Measurements from ENCODE around the gene JAKMIP1. TPM values are rescaled to one million over a fixed set of nuclear protein-coding genes. Genes with fewer than 3 reads are reported as not detected.

The JAKMIP1 gene
- total and polyA plus RNA-seq, 2 of the 13 experiments (the other 11 are each of a cell fraction or from before 2014, with no cell fraction given), result not detected

DNA sequence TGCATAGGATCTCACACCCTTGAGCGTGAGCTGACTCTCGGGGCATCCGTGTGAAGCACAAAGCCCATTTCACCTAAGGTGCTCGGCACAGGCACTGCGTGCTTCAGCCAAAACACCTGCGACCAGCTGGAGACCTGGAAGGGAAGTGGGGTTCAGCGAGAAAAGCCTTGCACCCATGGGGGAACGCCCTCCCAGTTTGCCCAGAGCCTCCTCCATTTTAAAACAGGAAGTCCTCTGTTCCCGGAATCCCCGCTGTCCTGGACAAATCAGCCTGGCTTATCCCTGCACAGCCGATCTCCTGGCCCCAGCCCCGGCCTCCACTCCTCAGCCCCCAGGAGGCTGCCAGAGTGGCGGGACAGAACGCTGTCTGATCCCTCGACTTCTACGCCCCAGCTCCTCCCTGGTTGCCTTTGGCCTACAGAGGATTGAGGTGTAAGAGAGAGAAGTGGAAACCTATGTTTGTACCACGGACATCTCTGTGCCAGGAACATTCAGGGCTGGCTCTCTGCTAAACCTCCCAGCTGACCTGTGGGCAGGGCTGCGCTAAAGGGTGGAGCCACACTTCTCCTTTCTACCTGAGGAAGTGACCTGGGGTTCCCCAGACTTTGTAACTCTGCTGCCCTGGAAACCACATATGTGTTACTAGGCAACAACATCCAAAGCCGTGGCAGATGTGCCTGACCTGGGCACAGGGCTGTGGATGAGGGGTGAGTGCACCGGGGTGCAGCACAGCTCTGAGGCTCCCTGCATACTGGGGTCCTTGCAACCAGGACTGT, 178.3 kb downstream of the JAKMIP1 start:
- in situ Hi-C loops (cut with HindIII; ENCODE audit: extremely low pct_ligation_motif_present, low pct_unique_long_range_greater_than_20kb), result no loop called here
- TF ChIP-seq BHLHE40 (IDR thresholded peaks at IDR 0.05; ENCODE audit: low read length) (no peak), SP2 (CRISPR knock-in tag; IDR thresholded peaks at IDR 0.05) (no peak), ZNF562 (CRISPR knock-in tag; IDR thresholded peaks at IDR 0.05; ENCODE audit: borderline replicate concordance) (no peak), PCBP1 (IDR thresholded peaks at IDR 0.05; ENCODE audit: borderline replicate concordance, low read depth, low read length) (no peak), NR2C2 (CRISPR knock-in tag; IDR thresholded peaks at IDR 0.05; ENCODE audit: borderline replicate concordance) (no peak), ZNF331 (CRISPR knock-in tag; IDR thresholded peaks at IDR 0.05) (no peak), SMAD1 (CRISPR knock-in tag; IDR thresholded peaks at IDR 0.05; ENCODE audit: borderline replicate concordance, low read depth) (no peak), NPAS2 (CRISPR knock-in tag; IDR thresholded peaks at IDR 0.05; ENCODE audit: borderline replicate concordance) (no peak)
- TF ChIP-seq, protein P1, sequence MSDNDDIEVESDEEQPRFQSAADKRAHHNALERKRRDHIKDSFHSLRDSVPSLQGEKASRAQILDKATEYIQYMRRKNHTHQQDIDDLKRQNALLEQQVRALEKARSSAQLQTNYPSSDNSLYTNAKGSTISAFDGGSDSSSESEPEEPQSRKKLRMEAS (IDR thresholded peaks at IDR 0.05), result no peak
- TF ChIP-seq, protein P2, sequence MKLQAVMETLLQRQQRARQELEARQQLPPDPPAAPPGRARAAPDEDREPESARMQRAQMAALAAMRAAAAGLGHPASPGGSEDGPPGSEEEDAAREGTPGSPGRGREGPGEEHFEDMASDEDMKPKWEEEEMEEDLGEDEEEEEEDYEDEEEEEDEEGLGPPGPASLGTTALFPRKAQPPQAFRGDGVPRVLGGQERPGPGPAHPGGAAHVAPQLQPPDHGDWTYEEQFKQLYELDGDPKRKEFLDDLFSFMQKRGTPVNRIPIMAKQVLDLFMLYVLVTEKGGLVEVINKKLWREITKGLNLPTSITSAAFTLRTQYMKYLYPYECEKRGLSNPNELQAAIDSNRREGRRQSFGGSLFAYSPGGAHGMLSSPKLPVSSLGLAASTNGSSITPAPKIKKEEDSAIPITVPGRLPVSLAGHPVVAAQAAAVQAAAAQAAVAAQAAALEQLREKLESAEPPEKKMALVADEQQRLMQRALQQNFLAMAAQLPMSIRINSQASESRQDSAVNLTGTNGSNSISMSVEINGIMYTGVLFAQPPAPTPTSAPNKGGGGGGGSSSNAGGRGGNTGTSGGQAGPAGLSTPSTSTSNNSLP (IDR thresholded peaks at IDR 0.05; ENCODE audit: low read depth, low read length), result no peak
- TF ChIP-seq, protein P3, sequence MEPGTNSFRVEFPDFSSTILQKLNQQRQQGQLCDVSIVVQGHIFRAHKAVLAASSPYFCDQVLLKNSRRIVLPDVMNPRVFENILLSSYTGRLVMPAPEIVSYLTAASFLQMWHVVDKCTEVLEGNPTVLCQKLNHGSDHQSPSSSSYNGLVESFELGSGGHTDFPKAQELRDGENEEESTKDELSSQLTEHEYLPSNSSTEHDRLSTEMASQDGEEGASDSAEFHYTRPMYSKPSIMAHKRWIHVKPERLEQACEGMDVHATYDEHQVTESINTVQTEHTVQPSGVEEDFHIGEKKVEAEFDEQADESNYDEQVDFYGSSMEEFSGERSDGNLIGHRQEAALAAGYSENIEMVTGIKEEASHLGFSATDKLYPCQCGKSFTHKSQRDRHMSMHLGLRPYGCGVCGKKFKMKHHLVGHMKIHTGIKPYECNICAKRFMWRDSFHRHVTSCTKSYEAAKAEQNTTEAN (CRISPR knock-in tag; conservative IDR thresholded peaks at IDR 0.05), result no peak
- TF ChIP-seq, protein P4, sequence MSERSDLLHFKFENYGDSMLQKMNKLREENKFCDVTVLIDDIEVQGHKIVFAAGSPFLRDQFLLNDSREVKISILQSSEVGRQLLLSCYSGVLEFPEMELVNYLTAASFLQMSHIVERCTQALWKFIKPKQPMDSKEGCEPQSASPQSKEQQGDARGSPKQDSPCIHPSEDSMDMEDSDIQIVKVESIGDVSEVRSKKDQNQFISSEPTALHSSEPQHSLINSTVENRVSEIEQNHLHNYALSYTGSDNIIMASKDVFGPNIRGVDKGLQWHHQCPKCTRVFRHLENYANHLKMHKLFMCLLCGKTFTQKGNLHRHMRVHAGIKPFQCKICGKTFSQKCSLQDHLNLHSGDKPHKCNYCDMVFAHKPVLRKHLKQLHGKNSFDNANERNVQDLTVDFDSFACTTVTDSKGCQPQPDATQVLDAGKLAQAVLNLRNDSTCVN (CRISPR knock-in tag; IDR thresholded peaks at IDR 0.05; ENCODE audit: borderline replicate concordance), result no peak
- TF ChIP-seq, protein P5, sequence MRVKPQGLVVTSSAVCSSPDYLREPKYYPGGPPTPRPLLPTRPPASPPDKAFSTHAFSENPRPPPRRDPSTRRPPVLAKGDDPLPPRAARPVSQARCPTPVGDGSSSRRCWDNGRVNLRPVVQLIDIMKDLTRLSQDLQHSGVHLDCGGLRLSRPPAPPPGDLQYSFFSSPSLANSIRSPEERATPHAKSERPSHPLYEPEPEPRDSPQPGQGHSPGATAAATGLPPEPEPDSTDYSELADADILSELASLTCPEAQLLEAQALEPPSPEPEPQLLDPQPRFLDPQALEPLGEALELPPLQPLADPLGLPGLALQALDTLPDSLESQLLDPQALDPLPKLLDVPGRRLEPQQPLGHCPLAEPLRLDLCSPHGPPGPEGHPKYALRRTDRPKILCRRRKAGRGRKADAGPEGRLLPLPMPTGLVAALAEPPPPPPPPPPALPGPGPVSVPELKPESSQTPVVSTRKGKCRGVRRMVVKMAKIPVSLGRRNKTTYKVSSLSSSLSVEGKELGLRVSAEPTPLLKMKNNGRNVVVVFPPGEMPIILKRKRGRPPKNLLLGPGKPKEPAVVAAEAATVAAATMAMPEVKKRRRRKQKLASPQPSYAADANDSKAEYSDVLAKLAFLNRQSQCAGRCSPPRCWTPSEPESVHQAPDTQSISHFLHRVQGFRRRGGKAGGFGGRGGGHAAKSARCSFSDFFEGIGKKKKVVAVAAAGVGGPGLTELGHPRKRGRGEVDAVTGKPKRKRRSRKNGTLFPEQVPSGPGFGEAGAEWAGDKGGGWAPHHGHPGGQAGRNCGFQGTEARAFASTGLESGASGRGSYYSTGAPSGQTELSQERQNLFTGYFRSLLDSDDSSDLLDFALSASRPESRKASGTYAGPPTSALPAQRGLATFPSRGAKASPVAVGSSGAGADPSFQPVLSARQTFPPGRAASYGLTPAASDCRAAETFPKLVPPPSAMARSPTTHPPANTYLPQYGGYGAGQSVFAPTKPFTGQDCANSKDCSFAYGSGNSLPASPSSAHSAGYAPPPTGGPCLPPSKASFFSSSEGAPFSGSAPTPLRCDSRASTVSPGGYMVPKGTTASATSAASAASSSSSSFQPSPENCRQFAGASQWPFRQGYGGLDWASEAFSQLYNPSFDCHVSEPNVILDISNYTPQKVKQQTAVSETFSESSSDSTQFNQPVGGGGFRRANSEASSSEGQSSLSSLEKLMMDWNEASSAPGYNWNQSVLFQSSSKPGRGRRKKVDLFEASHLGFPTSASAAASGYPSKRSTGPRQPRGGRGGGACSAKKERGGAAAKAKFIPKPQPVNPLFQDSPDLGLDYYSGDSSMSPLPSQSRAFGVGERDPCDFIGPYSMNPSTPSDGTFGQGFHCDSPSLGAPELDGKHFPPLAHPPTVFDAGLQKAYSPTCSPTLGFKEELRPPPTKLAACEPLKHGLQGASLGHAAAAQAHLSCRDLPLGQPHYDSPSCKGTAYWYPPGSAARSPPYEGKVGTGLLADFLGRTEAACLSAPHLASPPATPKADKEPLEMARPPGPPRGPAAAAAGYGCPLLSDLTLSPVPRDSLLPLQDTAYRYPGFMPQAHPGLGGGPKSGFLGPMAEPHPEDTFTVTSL (CRISPR knock-in tag; IDR thresholded peaks at IDR 0.05; ENCODE audit: borderline replicate concordance), result no peak

More for the DNA sequence above, 178.3 kb downstream of the JAKMIP1 start:
- BruUV-seq (replicated peaks), result no TSS peak
- Histone ChIP-seq H3K4me1 (ENCODE audit: insufficient read depth, low read length) (peaks cover 6% of the 10 kb centered on the region), H3K79me2 (ENCODE audit: insufficient read depth, low read length) (no peaks in the 10 kb centered on the region), H3K4me3 (replicated peaks in 1 of 3; ENCODE audit: insufficient read depth in 1 of 3, low read depth in 2 of 3, low read length in 3 of 3) (no peak overlapping the region), H3K9me3 (ENCODE audit: low read length) (no peaks in the 10 kb centered on the region), H2AFZ (ENCODE audit: low read length) (no peak overlapping the region), H3K9ac (ENCODE audit: insufficient read depth, low read depth, low read length) (no peak overlapping the region), H3K4me2 (ENCODE audit: low read depth, low read length) (no peak overlapping the region), H3K27ac (ENCODE audit: extremely low read length, insufficient read depth, low read length) (no peak overlapping the region), H3K27me3 (ENCODE audit: control insufficient read depth in 1 of 2, insufficient read depth in 2 of 2, low read length in 2 of 2) (peaks cover 18 to 61% of the 10 kb centered on the region in 2 experiments), H3K36me3 (replicated peaks in 1 of 2; ENCODE audit: control insufficient read depth in 1 of 2, insufficient read depth in 2 of 2, low read length in 2 of 2) (no peaks in the 10 kb centered on the region), H4K20me1 (ENCODE audit: insufficient read depth, low read length) (peaks cover 4% of the 10 kb centered on the region; the same call in 1 of the 2 replicates)
- POLR2A ChIA-PET, result no interaction called here
- FAIRE-seq (no peak), DNase-seq (ENCODE audit: low spot score) (no peak), ATAC-seq (no peak)
- 41% methylated on average over 7 of the region's 20 CpGs for WGBS (ENCODE audit: low lambda C conversion rate)
- intact Hi-C loops (cut with micrococcal nuclease; ENCODE audit: unreplicated experiment), result no loop called here
- CTCF ChIA-PET (ENCODE audit: low intra/inter-chr PET ratio, low total read pairs), result no interaction called here
